WTC11 (cell line): ENCODE results near the gene ZNF768. TPM values are rescaled to one million over a fixed set of nuclear protein-coding genes. Genes with fewer than 3 reads are reported as not detected.
A peak's percentile ranks its signal among the peaks of the same experiment; 100 is the strongest.

Source experiments
- ATAC-seq: fragments of 200-7000 bp; cut with Tn5 transposase; 2 replicates; pipeline ENCODE4 v1.10.0; 2021; ENCODE audit warnings: mild to moderate bottlenecking, moderate library complexity
- CTCF ChIA-PET: fragments of 300-600 bp; sonication (Branson Sonifier 250); formaldehyde crosslinking; loops from one replicate; lab custom pipeline; 2021; ENCODE audit warnings: antibody characterized with exemption; lab: Charles Lee
- POLR2A ChIA-PET: fragments of 350-600 bp; sonication (Branson Sonifier 250); formaldehyde crosslinking; loops from one replicate; lab custom pipeline; 2021; ENCODE audit warnings: antibody characterized with exemption; lab: Charles Lee
- DNase-seq: peaks from one replicate; pipeline ENCODE4 v3.0.0; 2021; ENCODE audit warnings: low spot score
- H3K27ac Mint-ChIP-seq: 2 replicates; pipeline ENCODE4 v1.8.0; 2021; ENCODE audit warnings: mixed read lengths
- H3K27me3 Mint-ChIP-seq: 2 replicates; pipeline ENCODE4 v1.8.0; 2021; ENCODE audit warnings: low read depth, mild to moderate bottlenecking, moderate library complexity, mixed read lengths
- H3K36me3 Mint-ChIP-seq: 2 replicates; pipeline ENCODE4 v1.8.0; 2021; ENCODE audit warnings: mixed read lengths
- H3K4me1 Mint-ChIP-seq: 2 replicates; pipeline ENCODE4 v1.8.0; 2022; ENCODE audit warnings: mixed read lengths
- H3K4me3 Mint-ChIP-seq: 2 replicates; pipeline ENCODE4 v1.8.0; 2021; ENCODE audit warnings: mild to moderate bottlenecking, moderate library complexity, mixed read lengths
- H3K9me3 Mint-ChIP-seq: 2 replicates; pipeline ENCODE4 v1.8.0; 2021; ENCODE audit warnings: mixed read lengths
- EMX1 ChIP-seq: fragments of 250-450 bp; sonication (Bioruptor Pico); IDR thresholded peaks from 2 replicates; pipeline ENCODE4 v1.8.0; 2021; ENCODE audit warnings: mild to moderate bottlenecking
- FOXP1 ChIP-seq: sonication (generic); formaldehyde crosslinking; IDR thresholded peaks from 2 replicates; pipeline ENCODE4 v1.8.0; 2022; ENCODE audit warnings: missing genetic modification reagents, mild to moderate bottlenecking, moderate library complexity, borderline replicate concordance
- NFYB ChIP-seq: sonication (generic); formaldehyde crosslinking; conservative IDR thresholded peaks from 2 replicates; pipeline ENCODE4 v1.8.0; 2022; ENCODE audit warnings: low read depth, missing genetic modification reagents
- OVOL2 ChIP-seq: fragments of 250-450 bp; sonication (Bioruptor Pico); IDR thresholded peaks from 2 replicates; pipeline ENCODE4 v1.9.0; 2021; ENCODE audit warnings: mild to moderate bottlenecking, borderline replicate concordance
- PRRX2 ChIP-seq: fragments of 250-450 bp; sonication (Bioruptor Pico); IDR thresholded peaks from 2 replicates; pipeline ENCODE4 v1.8.0; 2021; ENCODE audit warnings: mild to moderate bottlenecking
- SP1 ChIP-seq: sonication (generic); formaldehyde crosslinking; conservative IDR thresholded peaks from 2 replicates; pipeline ENCODE4 v1.8.1; 2022; ENCODE audit warnings: missing genetic modification reagents
- TCF7 ChIP-seq: sonication (generic); formaldehyde crosslinking; IDR thresholded peaks from 2 replicates; pipeline ENCODE4 v1.8.0; 2022; ENCODE audit warnings: mild to moderate bottlenecking, low read depth, missing genetic modification reagents, moderate library complexity
- TEAD1 ChIP-seq: sonication (generic); formaldehyde crosslinking; IDR thresholded peaks from 2 replicates; pipeline ENCODE4 v1.8.0; 2022; ENCODE audit warnings: mild to moderate bottlenecking, missing genetic modification reagents
- ZNF121 ChIP-seq: sonication (generic); formaldehyde crosslinking; IDR thresholded peaks from 2 replicates; pipeline ENCODE4 v1.8.0; 2023; ENCODE audit warnings: missing genetic modification reagents
- ZNF219 ChIP-seq: sonication (generic); formaldehyde crosslinking; IDR thresholded peaks from 2 replicates; pipeline ENCODE4 v1.8.0; 2023; ENCODE audit warnings: missing genetic modification reagents, mild to moderate bottlenecking, borderline replicate concordance
- ZNF263 ChIP-seq: sonication (generic); formaldehyde crosslinking; IDR thresholded peaks from 2 replicates; pipeline ENCODE4 v1.8.1; 2022; ENCODE audit warnings: low read depth, mild to moderate bottlenecking, moderate library complexity, missing genetic modification reagents
- ZNF416 ChIP-seq: fragments of 250-450 bp; sonication (Bioruptor Pico); IDR thresholded peaks from 2 replicates; pipeline ENCODE4 v1.9.0; 2021; ENCODE audit warnings: mild to moderate bottlenecking, inconsistent platforms
- ZNF423 ChIP-seq: fragments of 250-450 bp; sonication (Bioruptor Pico); IDR thresholded peaks from 2 replicates; pipeline ENCODE4 v2.1.2; 2022; ENCODE audit warnings: mild to moderate bottlenecking, moderate library complexity
- ZNF671 ChIP-seq: fragments of 250-450 bp; sonication (Bioruptor Pico); IDR thresholded peaks from 2 replicates; pipeline ENCODE4 v1.8.0; 2021; ENCODE audit warnings: mild to moderate bottlenecking
- total RNA-seq: library from RNA; stranded (reverse); gene quantifications from 3 replicates; pipeline ENCODE4 v1.2.3, GENCODE V29; 2021
- TF ChIP-seq, protein P1 (sequence below): sonication (generic); formaldehyde crosslinking; IDR thresholded peaks from 2 replicates; pipeline ENCODE4 v1.8.0; 2023; ENCODE audit warnings: missing genetic modification reagents
- TF ChIP-seq, protein P2 (sequence below): sonication (generic); formaldehyde crosslinking; IDR thresholded peaks from 2 replicates; pipeline ENCODE4 v1.8.0; 2022; ENCODE audit warnings: mild to moderate bottlenecking, missing genetic modification reagents
- TF ChIP-seq, protein P3 (sequence below): sonication (generic); formaldehyde crosslinking; IDR thresholded peaks from 2 replicates; pipeline ENCODE4 v1.8.1; 2023; ENCODE audit warnings: mild to moderate bottlenecking, missing genetic modification reagents
- TF ChIP-seq, protein P4 (sequence below): sonication (generic); formaldehyde crosslinking; IDR thresholded peaks from 2 replicates; pipeline ENCODE4 v1.8.1; 2022; ENCODE audit warnings: mild to moderate bottlenecking, moderate library complexity, missing genetic modification reagents
- TF ChIP-seq, protein P5 (sequence below): sonication (generic); formaldehyde crosslinking; IDR thresholded peaks from 2 replicates; pipeline ENCODE4 v1.8.0; 2022; ENCODE audit warnings: missing genetic modification reagents

Gene ZNF768
- total RNA-seq, 1 experiment from 2014 or later: 35.9 TPM

DNA sequence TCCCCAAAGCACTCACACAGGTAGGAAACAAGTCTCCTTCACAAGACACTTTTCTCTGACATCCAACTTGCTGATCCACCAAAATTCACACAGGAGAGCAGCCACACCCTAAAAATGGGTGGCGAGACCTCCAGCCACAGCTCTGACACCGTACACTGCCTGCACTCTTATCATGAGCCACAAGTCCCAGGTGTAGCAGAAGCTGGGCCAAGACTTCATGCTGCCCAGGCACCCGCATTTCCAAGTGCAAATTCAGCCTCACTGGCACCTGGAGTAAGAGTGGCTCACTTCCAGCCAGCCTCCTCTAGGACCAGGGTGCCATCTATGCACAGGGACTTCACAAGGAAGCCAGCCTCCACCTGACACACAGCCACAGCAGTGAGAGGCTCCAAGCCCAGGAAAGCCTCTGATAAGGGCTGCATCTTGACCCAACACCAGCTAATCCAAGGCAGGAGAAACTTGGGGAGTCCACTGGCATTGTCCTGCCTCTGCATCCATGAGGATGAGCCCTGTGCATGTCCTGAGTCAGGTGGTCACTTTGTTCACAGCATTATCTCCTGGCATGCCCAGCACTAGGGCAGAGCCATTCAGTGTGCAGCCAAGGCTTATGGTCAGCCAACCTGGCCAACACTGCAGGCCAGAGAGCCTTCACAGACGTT, 2.6 kb upstream of the ZNF768 start (continued):
- TF ChIP-seq, protein P1, sequence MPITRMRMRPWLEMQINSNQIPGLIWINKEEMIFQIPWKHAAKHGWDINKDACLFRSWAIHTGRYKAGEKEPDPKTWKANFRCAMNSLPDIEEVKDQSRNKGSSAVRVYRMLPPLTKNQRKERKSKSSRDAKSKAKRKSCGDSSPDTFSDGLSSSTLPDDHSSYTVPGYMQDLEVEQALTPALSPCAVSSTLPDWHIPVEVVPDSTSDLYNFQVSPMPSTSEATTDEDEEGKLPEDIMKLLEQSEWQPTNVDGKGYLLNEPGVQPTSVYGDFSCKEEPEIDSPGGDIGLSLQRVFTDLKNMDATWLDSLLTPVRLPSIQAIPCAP: no peak
- TF ChIP-seq ZNF416 (CRISPR knock-in tag) (no peak), ZNF671 (CRISPR knock-in tag) (no peak), ZNF121 (CRISPR knock-in tag) (no peak), ZNF219 (CRISPR knock-in tag) (no peak), TCF7 (CRISPR knock-in tag) (no peak)
- TF ChIP-seq, all 79 proteins: peak for 0

DNA sequence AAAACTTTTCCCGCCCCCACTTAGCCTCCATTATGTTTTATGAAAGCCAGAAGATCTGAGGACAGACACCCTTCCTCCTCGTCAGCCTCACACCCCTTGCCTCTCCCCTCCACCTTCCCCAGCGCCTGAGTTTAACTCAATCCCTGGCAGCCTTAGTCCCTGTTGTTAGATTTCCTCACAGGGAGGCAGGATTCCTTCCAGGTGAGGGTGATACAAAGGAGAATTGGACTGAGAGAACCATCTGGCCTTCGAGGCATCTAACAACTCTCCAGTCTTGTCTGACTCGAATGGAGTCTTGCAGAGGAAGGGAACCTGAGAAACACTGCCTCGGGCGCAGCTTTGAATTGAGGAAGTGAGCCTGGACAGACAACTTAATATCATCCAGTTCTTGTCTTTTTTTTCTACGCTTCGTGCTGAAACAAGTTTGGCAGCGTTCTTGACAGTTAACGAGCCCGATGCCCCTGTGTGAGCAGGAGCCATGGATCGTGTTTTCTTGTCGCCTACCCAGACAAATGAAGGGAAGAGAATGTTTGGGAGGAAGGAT, 1.3 kb upstream of the ZNF768 start:
- H3K4me1 Mint-ChIP-seq: peaks cover 16% of the 10 kb centered on the region
- peak; percentile 3 for ATAC-seq

DNA sequence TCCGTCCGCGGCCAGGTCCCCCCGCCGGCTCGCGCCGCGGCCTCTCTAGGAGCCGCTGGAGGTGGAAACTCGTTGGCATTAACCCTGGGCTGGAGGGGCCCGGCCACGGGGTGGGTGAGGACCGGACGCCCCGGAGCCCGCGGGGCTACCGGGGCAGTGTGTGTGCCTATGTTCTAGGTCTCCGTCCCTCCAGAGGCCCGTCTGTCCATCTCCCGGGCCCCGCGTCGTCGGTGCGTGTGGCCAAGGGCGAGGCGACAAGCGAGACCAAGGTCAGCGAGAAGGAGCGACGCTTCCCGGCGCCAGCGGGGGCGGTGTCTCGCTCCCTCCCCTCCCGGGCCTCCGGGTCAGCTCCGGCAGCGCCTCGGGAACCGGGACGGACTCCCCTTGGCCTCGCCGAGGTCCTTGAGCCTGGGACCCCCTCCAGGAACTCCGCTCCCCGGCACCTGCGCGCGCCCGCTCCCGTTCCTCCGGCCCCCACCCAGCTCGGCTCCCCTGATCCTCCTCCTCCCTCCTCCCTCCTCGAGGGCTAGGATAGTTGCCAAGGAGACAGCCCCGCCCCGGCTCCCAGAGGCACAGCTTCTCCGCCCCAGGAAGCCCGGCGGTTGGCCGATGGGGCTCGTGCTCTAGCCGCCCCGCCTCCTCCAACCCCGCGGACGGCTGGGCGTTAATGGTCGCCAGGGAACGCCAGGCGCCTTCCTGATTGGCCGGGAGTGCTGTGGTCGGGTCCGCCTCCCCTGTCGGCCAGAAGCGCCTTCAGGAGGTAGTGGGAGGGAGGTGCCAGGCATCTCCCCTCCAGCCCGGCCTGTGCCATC, 663 bp upstream of the ZNF768 start:
- Mint-ChIP-seq H3K36me3 (peaks cover 11% of the 10 kb centered on the region; the same call in 1 of the 2 replicates), H3K4me3 (peak overlapping the region; percentile 65), H3K4me1 (peaks cover 16% of the 10 kb centered on the region), H3K9me3 (no peaks in the 10 kb centered on the region), H3K27ac (peak overlapping the region; percentile 84), H3K27me3 (no peaks in the 10 kb centered on the region)
- POLR2A ChIA-PET: interaction anchor here (0.9 to 1.1 kb wide), 7 partner anchors 9 to 649 kb away, joined by 3 to 9 read pairs (median 3); partner anchors contain the start of genes ZNF688 and ZNF764
- ATAC-seq: peak; percentile 91
- peak; percentile 99 for DNase-seq
- CTCF ChIA-PET: interaction anchor here (0.6 to 3.5 kb wide), 8 partner anchors 9 to 103 kb away, joined by 3 to 20 read pairs (median 4); partner anchors contain the start of gene DCTPP1
- TF ChIP-seq ZNF423 (peak; percentile 70; the same call in 1 of the 2 replicates), EMX1 (no peak), SP1 (CRISPR knock-in tag) (0 out of 2 replicates have a peak, but pooled peaks have one; percentile 36), NFYB (0 out of 2 replicates have a peak, but pooled peaks have one; percentile 37), OVOL2 (CRISPR knock-in tag) (0 out of 2 replicates have a peak, but pooled peaks have one; percentile 39), ZNF121 (CRISPR knock-in tag) (no peak), ZNF263 (CRISPR knock-in tag) (peak; percentile 91), PRRX2 (no peak), TEAD1 (CRISPR knock-in tag) (0 out of 2 replicates have a peak, but pooled peaks have one; percentile 14)
- TF ChIP-seq, protein P2, sequence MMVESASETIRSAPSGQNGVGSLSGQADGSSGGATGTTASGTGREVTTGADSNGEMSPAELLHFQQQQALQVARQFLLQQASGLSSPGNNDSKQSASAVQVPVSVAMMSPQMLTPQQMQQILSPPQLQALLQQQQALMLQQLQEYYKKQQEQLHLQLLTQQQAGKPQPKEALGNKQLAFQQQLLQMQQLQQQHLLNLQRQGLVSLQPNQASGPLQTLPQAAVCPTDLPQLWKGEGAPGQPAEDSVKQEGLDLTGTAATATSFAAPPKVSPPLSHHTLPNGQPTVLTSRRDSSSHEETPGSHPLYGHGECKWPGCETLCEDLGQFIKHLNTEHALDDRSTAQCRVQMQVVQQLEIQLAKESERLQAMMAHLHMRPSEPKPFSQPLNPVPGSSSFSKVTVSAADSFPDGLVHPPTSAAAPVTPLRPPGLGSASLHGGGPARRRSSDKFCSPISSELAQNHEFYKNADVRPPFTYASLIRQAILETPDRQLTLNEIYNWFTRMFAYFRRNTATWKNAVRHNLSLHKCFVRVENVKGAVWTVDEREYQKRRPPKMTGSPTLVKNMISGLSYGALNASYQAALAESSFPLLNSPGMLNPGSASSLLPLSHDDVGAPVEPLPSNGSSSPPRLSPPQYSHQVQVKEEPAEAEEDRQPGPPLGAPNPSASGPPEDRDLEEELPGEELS (CRISPR knock-in tag): no peak
- TF ChIP-seq, protein P3, sequence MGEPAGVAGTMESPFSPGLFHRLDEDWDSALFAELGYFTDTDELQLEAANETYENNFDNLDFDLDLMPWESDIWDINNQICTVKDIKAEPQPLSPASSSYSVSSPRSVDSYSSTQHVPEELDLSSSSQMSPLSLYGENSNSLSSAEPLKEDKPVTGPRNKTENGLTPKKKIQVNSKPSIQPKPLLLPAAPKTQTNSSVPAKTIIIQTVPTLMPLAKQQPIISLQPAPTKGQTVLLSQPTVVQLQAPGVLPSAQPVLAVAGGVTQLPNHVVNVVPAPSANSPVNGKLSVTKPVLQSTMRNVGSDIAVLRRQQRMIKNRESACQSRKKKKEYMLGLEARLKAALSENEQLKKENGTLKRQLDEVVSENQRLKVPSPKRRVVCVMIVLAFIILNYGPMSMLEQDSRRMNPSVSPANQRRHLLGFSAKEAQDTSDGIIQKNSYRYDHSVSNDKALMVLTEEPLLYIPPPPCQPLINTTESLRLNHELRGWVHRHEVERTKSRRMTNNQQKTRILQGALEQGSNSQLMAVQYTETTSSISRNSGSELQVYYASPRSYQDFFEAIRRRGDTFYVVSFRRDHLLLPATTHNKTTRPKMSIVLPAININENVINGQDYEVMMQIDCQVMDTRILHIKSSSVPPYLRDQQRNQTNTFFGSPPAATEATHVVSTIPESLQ (CRISPR knock-in tag): no peak

More for the DNA sequence above, 1.3 kb upstream of the ZNF768 start:
- Mint-ChIP-seq H3K36me3 (peaks cover 11% of the 10 kb centered on the region; the same call in 1 of the 2 replicates), H3K9me3 (no peaks in the 10 kb centered on the region), H3K4me3 (peak overlapping the region; percentile 65), H3K27ac (peak overlapping the region; percentile 84), H3K27me3 (no peaks in the 10 kb centered on the region)
- ChIA-PET POLR2A (interaction anchor here (0.9 to 1.1 kb wide), 7 partner anchors 8 to 650 kb away, joined by 3 to 9 read pairs (median 3); partner anchors contain the start of genes ZNF688 and ZNF764), CTCF (interaction anchor here (0.9 to 3.5 kb wide), 6 partner anchors 8 to 103 kb away, joined by 3 to 20 read pairs (median 8); partner anchors contain the start of gene DCTPP1)
- DNase-seq: no peak
- no peak for TF ChIP-seq FOXP1
- TF ChIP-seq, protein P4, sequence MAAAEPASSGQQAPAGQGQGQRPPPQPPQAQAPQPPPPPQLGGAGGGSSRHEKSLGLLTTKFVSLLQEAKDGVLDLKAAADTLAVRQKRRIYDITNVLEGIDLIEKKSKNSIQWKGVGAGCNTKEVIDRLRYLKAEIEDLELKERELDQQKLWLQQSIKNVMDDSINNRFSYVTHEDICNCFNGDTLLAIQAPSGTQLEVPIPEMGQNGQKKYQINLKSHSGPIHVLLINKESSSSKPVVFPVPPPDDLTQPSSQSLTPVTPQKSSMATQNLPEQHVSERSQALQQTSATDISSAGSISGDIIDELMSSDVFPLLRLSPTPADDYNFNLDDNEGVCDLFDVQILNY (CRISPR knock-in tag): 0 out of 2 replicates have a peak, but pooled peaks have one; percentile 62
- TF ChIP-seq, protein P5, sequence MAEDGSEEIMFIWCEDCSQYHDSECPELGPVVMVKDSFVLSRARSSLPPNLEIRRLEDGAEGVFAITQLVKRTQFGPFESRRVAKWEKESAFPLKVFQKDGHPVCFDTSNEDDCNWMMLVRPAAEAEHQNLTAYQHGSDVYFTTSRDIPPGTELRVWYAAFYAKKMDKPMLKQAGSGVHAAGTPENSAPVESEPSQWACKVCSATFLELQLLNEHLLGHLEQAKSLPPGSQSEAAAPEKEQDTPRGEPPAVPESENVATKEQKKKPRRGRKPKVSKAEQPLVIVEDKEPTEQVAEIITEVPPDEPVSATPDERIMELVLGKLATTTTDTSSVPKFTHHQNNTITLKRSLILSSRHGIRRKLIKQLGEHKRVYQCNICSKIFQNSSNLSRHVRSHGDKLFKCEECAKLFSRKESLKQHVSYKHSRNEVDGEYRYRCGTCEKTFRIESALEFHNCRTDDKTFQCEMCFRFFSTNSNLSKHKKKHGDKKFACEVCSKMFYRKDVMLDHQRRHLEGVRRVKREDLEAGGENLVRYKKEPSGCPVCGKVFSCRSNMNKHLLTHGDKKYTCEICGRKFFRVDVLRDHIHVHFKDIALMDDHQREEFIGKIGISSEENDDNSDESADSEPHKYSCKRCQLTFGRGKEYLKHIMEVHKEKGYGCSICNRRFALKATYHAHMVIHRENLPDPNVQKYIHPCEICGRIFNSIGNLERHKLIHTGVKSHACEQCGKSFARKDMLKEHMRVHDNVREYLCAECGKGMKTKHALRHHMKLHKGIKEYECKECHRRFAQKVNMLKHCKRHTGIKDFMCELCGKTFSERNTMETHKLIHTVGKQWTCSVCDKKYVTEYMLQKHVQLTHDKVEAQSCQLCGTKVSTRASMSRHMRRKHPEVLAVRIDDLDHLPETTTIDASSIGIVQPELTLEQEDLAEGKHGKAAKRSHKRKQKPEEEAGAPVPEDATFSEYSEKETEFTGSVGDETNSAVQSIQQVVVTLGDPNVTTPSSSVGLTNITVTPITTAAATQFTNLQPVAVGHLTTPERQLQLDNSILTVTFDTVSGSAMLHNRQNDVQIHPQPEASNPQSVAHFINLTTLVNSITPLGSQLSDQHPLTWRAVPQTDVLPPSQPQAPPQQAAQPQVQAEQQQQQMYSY (CRISPR knock-in tag): peak; percentile 77
